ENCODE measurements around the gene SEC16A. TPM values are rescaled to one million over a fixed set of nuclear protein-coding genes. Genes with fewer than 3 reads are reported as not detected.
A peak's percentile ranks its signal among the peaks of the same experiment; 100 is the strongest.

The SEC16A gene
- polyA plus RNA-seq, 4 donors: 50.7 to 72.4 (median 60.7) TPM

DNA sequence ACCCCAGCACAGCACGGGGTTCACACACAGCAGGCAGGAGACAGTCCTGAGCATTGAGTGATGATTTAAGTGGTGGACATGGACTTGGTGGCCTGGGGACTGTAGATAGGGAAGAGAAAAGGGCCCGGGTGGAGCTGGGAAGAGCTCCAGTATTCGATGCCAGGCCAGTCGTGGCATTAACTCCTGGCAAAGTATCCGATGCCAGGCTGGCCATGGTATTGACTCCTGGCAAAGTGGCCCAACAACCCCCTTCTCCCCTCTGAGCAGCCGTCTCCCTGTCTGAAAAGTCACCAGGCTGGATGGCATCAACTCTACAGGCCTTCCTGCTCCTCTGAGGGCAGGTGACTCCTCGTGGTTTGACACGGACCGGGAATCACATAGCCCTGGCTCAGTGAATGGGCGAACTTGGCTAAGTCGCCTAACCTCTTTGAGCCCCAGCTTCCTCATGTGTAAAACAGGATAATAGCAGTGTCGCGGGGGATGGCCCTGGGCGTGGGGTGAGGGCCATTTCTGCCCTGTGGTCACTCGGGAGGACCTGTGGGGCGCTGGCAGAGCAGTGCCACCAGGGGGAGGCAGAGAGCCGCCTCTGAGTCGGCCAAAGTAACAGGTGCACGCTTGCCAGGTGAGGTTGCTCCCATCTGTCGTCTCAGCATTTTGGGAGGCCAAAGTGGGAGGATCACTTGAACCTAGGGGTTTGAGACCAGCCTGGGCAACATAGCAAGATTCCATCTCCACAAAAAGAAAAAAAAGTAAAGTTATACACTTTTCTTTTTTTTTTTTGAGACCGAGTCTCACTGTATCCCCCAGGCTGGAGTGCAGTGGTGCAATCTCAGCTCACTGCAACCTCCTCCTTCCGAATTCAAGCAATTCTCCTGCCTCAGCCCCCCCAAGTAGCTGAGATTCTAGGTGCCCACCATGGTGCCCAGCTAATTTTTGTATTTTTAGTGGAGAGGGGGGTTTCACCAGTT is 5.7 kb upstream of the SEC16A start:
- no peak for DNase-seq (ENCODE audit: low read depth in 4 of 4, low spot score in 3 of 4)

GRCh38 chr9:136487672-136488071 is 4.8 kb upstream of the SEC16A start:
- no peak for DNase-seq (ENCODE audit: low read depth in 4 of 4, low spot score in 3 of 4)

GRCh38 chr9:136486823-136487620 is 4.2 kb upstream of the SEC16A start:
- DNase-seq (ENCODE audit: low read depth in 4 of 4, low spot score in 3 of 4): no peak

GRCh38 chr9:136486131-136486530 is 3.3 kb upstream of the SEC16A start:
- no peak for DNase-seq (ENCODE audit: low read depth in 4 of 4, low spot score in 3 of 4)

DNA sequence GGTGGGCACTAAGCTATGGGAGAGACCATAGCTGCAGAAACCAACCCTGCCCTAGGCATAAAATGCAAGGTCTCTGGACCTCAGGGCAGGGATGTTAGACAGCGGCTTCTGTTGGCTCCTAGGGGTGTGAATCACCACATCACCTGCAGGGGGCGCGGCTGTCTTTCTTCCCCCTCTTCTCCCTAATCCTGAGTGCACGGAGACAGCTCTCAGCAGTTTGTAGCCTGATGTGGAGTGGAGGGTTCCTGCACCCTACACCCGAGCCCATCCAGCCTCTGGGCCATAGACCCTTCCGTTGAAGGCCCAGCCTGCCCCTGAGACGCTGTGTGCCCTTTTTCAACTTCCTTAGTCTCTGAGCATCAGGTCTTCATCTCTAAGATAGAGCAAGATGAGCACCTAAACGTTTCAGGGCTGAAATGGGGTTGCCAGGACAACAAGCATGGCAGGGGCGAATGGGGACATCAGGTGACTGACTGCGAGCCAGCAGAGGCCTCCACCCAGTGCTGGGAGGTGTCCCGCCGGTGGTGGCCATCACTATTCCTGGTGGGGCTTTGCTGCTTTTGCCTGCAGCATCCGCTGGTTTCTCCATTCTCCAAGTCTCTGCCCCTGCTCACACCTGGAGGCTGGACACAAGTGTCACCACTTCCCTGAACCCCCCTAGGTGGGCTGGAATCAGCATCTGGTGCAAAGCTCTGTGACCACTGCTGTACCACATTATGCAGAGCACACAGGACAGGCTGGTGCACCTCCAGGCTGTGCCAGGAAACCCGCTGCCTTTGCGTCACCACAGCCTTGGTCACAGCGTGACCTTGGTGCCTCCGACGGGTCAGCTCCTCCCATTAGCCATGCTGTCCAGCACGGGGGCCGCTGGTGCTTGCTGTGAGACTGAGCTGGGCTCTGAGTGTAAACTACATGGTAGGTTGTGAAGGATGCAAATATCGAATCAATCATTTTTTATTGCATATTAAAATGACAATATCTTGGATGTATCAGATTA is 2.5 kb upstream of the SEC16A start:
- DNase-seq (ENCODE audit: low read depth in 4 of 4, low spot score in 3 of 4): peak in 3 of 4 donors; percentile 50 to 63 (median 56)

- no peak for DNase-seq (ENCODE audit: low read depth in 4 of 4, low spot score in 3 of 4)
Measured at GRCh38 chr9:136484153-136485048, 1.6 kb upstream of the SEC16A start.

DNA sequence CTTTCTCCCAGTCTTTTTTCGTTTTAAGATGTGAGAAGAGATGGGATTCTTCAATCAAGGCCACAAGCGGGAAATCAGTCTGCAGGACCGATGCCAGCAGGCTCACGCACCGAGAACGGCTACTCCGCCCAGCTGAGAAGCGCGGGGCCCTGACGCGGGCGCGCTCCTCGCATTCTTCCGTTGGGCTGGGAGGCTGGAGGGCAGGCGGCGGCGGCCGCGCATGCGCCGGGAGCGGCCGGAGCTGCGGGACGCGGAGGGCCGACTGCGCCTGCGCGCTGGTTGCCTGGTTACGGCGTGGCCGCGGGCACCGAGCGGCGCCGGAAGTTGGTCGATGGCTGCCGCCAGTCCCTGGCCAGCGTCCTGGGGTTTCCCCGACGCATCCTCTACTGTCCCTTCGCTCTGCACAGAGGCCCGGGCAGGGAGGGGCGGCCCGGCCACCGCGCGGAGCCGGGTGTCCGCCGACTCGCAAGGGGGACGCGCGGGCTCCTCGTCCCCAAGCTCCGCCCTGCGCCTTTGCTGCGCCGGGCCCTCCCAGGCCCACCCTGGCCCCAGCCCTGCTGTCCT is 831 bp upstream of the SEC16A start:
- DNase-seq (ENCODE audit: low read depth in 4 of 4, low spot score in 3 of 4): peak; percentile 78 to 84 (median 81)

GRCh38 chr9:136482046-136482792 is 621 bp downstream of the SEC16A start:
- no peak for DNase-seq (ENCODE audit: low read depth in 4 of 4, low spot score in 3 of 4)

- DNase-seq (ENCODE audit: low read depth in 4 of 4, low spot score in 3 of 4): no peak
Measured at GRCh38 chr9:136481558-136481957, 1.3 kb downstream of the SEC16A start.

DNA sequence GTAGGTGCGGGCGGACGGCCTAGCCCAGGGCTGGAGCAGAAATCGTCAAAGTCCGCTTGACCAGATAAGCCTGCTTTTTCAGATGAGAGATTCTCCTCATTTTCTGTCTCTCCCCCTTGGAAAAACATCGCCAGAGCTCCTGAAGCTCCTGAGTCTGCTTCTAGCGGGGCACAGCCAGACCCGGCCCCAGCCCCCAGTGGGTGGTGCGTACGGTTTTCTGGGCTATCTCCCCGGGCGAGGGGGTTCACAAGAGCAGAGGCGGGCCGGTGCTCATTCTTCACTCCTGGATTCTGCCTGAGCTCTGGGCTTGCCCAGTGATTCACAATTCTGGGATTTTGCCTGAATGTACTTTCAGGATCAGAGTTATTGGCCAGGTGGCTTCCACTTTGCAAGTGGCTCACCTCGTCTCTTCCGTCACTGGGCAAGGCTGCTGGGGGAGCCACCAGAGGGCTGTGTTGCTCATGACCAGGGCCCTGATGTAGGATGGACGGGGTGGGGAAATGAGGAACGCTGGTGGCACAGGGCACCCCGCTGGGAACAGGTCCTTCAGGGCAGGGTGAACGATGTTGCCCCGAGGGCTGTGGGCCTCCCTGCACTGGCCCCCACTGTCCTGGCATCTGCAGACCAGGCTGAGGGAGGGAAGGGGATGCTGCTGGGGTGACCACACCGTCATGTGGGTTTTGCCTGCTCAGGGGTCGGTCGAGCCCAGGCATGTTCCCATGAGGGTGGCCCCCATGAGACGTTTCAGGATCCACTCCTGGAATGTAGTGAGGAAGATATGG is 6.3 kb downstream of the SEC16A start:
- DNase-seq (ENCODE audit: low read depth in 4 of 4, low spot score in 3 of 4): no peak

DNA sequence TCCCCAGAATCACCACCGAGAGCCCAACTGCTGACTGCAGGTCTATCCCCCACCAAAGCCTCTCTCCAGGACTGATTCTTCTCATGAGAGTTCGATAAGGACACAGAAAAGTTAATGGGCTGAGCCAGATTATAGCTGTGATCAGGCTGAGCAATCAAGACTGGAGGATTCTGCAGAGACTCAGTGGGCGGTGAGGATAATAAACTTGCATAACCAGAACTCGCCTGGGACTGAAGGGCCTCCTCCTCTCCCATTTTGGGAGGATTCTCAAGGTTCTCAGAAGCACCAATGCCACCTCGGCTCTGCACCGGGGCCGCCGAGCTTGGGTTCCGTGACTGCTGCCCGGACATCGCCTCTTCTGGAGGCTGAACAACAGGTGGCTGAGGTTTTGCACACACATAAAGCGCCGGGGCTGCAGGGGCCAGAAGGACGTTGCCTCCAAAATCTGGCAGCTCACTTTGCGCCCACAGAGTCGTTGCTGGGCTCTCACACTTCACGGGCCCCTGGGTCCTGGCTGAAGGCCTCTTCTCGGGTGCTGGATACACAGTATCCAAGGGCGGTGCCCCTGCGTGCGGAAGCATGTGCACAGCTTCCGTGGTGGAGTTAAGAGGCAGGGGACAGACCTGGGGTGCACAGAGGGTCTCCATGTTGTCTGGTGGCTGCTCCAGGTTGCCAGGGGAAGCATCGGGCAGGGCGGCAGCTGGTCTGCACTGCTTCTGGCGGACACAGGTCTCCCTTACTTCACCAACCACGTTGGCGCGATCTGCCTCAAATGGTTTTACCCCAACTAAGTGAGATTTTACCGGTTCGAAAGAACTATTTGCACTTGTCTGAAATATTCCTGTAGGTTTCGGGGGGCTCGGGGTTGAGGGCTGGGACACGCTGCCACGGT is 7.6 kb downstream of the SEC16A start:
- no peak for DNase-seq (ENCODE audit: low read depth in 4 of 4, low spot score in 3 of 4)

- no peak for DNase-seq (ENCODE audit: low read depth in 4 of 4, low spot score in 3 of 4)
Measured at GRCh38 chr9:136474021-136474640, 8.7 kb downstream of the SEC16A start.

DNA sequence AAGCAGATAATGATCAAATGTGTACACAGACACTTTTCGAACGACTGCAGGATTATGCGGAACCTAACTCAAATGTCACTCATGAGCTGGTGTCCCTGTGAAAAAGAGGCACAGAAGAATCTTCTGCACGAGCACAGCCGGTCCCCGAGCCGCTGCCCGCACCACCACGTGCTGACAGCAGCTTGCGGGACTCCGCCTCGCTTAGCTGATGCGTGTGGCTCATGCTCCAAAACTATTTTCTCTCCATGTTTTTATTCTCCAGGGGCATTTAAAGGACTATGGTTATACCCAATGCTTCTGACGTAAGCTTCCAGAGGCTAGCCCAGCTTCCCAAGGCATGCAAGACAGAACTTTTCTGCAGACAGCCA is 9.5 kb downstream of the SEC16A start:
- DNase-seq (ENCODE audit: low read depth in 4 of 4, low spot score in 3 of 4): no peak

GRCh38 chr9:136472640-136473353 is 10.0 kb downstream of the SEC16A start:
- DNase-seq (ENCODE audit: low read depth in 4 of 4, low spot score in 3 of 4): no peak

DNA sequence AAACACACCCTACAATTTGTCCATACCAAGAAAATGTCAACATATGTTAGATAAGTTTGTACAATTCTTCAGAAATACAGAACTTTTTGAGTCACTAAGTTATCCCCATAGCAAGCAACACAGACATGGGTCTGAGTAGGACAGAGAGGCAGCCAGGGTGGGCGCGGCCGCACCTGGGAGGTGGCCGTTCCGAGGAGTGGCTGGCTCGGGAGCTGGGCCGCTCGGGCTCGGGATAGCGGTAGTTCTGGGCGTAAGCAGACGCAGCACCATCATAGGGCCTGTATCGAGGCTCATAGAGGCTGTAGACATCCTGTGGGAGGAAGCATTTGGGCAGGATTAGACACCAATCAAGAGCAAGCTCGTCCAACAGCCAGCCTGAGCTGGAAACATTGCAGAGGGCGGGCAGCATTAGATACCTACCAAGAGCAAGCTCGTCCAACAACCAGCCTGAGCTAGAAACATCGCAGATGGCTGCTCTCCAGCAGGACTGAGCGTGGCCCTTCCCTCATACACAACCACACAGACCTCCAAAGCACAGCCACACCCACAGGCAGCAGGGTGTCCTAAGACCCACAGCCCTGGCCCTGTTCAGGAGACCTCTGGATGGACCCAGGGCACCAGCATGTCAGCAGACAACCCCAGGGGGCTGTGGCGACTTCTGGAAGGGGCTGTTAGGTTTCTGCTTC is 10.9 kb downstream of the SEC16A start:
- no peak for DNase-seq (ENCODE audit: low read depth in 4 of 4, low spot score in 3 of 4)
